OCI-LY7 (cell line): ENCODE results near the gene IDH2.

Experiments used
- EZH2phosphoT487 ChIP-seq: fragments of 200-600 bp; sonication (generic); IDR thresholded peaks from 2 replicates; pipeline ENCODE4 v1.6.1; 2018; ENCODE audit warnings: low read depth, borderline replicate concordance, mild to moderate bottlenecking, mixed run types, antibody characterized with exemption, low read length, moderate library complexity, mixed read lengths
- TF ChIP-seq, protein P1 (sequence below): fragments of 200-600 bp; sonication (generic); conservative IDR thresholded peaks from 2 replicates; pipeline ENCODE4 v1.5.1; 2014; ENCODE audit warnings: mild to moderate bottlenecking, antibody characterized with exemption, low read length, moderate library complexity, mixed read lengths

DNA sequence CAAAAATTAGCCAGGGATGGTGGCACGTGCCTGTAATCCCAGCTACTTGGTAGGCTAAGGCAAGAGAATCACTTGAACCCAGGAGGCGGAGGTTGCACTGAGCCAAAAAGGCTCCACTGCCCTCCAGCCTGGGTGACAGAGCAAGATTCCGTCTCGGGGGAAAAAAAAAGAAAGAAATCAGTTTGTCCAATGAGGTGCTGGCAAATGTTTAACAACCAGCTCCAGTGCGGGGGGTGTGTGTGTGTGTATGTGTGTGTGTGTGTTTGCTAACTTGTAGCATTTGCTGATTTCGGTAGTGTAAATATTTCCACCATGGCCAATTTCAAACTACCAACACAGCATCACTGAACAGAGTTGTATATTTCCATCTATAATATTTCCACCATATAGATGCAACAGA is 23.8 kb upstream of the IDH2 start:
- TF ChIP-seq, protein P1, sequence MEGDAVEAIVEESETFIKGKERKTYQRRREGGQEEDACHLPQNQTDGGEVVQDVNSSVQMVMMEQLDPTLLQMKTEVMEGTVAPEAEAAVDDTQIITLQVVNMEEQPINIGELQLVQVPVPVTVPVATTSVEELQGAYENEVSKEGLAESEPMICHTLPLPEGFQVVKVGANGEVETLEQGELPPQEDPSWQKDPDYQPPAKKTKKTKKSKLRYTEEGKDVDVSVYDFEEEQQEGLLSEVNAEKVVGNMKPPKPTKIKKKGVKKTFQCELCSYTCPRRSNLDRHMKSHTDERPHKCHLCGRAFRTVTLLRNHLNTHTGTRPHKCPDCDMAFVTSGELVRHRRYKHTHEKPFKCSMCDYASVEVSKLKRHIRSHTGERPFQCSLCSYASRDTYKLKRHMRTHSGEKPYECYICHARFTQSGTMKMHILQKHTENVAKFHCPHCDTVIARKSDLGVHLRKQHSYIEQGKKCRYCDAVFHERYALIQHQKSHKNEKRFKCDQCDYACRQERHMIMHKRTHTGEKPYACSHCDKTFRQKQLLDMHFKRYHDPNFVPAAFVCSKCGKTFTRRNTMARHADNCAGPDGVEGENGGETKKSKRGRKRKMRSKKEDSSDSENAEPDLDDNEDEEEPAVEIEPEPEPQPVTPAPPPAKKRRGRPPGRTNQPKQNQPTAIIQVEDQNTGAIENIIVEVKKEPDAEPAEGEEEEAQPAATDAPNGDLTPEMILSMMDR = no peak
- no peak for TF ChIP-seq EZH2phosphoT487
